NCI-H2227 treated with DMSO at 0.1 percent for 48 hours (cell line): Measurements from ENCODE around the gene DENND1A.

ENCODE experiments used
- DNase-seq: peaks from one replicate; lab custom pipeline; 2025; lab: John Stamatoyannopoulos, UW

The DENND1A gene

GRCh38 chr9:123615381-123615780 is 314.5 kb downstream of the DENND1A start:
- DNase-seq, result no peak

- no peak for DNase-seq
These were observed 315.3 kb downstream of the DENND1A start for GRCh38 chr9:123614306-123615263.

GRCh38 chr9:123611226-123611625 is 318.7 kb downstream of the DENND1A start:
- no peak for DNase-seq

GRCh38 chr9:123609844-123610243 is 320.1 kb downstream of the DENND1A start:
- DNase-seq, result peak; percentile 59

DNA sequence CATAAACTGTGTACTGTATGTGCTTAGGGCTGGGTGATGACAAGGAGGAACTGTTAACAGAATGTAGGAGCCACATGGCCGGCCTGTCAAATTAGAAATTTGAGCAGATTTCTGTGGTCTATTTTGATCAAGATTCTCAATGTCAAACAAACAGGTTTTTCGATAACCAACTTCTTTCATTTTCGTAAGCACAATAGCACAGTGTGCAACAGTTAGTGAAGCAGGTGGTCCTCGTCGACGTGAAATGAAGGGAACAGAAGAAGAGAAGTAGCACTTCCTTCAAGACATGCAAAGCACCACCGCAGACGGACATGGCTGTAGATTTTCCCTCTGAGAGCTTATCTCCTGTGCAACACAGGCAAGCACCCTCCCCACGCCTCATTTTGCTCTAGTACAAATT is 321.8 kb downstream of the DENND1A start:
- DNase-seq, result no peak

- DNase-seq, result no peak
These were observed 322.4 kb downstream of the DENND1A start for GRCh38 chr9:123607479-123607878.

DNA sequence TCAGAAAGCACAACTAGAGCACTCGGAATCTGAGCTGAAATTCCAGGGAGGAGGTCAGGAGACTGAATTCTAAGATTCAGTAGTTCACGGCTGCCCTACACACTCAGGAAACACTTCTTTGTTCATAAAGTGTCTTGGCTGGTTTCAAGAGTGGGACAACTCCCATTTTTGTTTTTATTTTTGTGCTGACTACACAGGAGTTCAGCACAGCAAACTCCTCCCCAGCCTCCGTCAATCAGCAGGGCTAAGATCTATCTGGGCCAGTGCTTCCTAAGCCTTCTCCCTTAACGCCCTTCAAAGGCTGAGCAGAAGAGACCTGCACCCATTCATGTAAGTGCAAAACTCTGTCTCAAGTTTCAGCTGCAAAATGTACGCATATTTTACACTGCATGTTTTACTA is 323.8 kb downstream of the DENND1A start:
- DNase-seq, result no peak

GRCh38 chr9:123605286-123605685 is 324.6 kb downstream of the DENND1A start:
- DNase-seq, result no peak

- no peak for DNase-seq
These were observed 325.1 kb downstream of the DENND1A start for GRCh38 chr9:123604861-123605260.

GRCh38 chr9:123601828-123602227 is 328.1 kb downstream of the DENND1A start:
- DNase-seq, result no peak

GRCh38 chr9:123599781-123600180 is 330.1 kb downstream of the DENND1A start:
- no peak for DNase-seq

- DNase-seq, result no peak
These were observed 331.9 kb downstream of the DENND1A start for GRCh38 chr9:123597876-123598556.

- no peak for DNase-seq
These were observed 332.9 kb downstream of the DENND1A start for GRCh38 chr9:123597048-123597447.

DNA sequence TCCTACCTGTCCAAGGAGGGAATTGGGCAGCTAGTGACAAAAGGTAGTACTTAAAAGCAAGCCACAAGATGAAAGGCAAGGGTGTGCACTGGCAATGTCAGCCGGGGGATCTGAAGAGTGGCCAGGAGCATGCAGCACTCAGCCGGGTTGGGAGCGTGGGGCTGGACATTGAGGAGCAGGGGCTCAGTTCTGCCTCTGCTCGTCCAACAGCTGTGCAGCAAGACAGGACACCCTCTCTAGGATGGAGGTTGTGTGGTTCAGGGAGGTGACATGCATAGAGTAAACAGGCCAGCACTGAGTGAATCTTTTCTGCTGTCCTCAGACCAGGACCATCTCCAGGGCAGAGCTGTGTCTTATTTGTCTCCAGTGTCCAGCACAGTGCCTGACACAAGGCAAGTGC is 338.6 kb downstream of the DENND1A start:
- DNase-seq, result no peak

- no peak for DNase-seq
These were observed 339.4 kb downstream of the DENND1A start for GRCh38 chr9:123590499-123590898.

GRCh38 chr9:123589361-123590239 is 340.3 kb downstream of the DENND1A start:
- DNase-seq, result no peak

DNA sequence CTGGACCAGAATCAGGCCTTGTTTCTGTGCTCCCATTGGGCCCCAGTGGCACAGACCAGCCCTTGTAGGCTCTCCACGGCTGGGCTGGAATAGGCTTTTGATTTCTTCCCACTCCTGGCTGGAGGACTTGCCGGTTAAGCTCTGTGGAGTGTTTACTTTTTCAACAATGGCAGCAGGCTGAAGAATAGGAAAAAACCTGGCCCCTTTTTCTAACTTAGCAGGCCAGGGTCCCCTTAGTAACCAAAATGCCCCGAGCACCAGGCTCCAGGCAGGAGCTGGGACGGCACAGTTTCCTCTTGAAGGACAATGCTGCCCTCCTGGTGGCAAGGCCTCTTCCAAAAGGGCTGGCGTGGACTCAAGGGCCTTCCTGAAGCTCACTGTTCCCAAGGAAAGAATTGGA is 343.7 kb downstream of the DENND1A start:
- DNase-seq, result no peak

GRCh38 chr9:123584202-123585176 is 345.4 kb downstream of the DENND1A start:
- peak; percentile 8 for DNase-seq

GRCh38 chr9:123583646-123584045 is 346.3 kb downstream of the DENND1A start:
- DNase-seq, result no peak

DNA sequence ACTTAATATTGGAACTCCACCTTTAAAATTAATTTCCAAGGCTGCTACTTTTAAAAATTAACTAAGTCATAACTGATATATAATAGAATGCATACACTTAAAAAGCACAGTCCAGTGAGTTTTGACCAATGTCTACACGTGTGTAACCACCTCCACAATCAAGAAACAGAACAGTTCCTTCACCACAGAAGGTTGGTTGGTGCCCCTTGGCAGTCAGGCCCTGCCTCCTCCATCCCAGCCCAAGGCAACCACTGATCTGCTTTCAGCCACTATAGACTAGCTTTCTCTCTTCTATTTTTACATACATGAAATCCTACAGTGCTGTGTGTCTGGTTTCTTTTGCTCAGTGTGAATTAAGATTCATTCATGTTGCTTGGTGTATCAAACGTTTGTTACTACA is 358.7 kb downstream of the DENND1A start:
- no peak for DNase-seq
